NOMO-1 (cell line): ENCODE results near the gene ALDH3B1.
"Not testable (repeated sequence)": the region's sequence is repeated elsewhere in the genome, so short reads cannot be mapped to it uniquely, and the experiment has no call there.

Experiments
- DNase-seq, 2 experiments: peaks; one replicate each; lab custom pipeline; 2025; ENCODE audit not compliant: unreplicated experiment in 2 of 2; lab: John Stamatoyannopoulos, UW

Gene ALDH3B1

DNA sequence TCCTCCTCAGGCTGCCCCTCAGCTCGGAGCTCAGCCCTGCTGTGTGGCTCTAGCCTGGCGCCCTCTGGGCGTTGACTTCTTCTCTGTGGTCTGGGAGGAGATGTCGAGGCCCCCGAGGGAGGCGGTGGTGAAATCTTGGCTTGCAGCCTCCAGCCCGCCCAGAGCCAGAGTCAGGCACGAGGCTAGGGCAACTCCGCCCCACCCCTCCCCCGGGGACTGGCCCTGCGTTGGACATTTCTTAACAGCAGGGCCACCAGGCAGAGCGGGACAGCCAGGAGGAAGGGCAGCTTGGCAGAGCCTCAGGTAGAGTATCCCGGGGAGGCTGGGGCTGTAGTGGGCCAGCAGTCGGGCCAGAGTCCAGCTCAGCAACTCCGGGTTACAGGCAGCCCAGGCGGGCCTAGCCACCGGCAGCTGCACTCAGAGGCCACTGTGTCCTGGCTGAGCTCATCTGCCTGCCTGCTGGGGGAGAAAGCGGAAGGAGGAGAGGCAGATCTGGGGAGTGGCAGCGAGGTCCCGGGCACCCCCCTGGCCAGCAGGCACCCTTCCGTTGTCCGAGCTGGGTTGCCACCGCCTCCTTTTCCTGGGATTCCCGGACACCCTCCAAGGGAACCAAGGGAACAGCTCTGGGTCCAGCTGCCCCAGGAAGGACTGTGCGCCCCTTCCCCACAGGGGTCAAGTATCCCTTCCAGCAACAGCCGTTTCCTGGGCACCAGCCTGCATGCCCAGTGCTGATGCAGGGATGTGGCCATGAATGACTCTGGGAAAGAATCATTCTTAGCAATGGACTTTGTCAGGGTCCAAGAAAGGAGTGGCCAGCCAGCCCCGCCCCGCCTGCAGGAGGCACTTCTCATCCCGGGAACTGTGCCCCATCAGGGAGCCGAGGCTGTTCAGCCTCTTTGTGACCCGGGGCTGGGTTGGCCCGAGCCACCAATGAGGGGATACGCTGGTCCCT is at the start of gene ALDH3B1:
Gene ALDH3B1, plus strand, starts transcription at position 238 of the 952 bp plus-strand sequence. CDS start 4,971 bp downstream, outside the sequence.
- peak; percentile 90 to 97 for DNase-seq

DNA sequence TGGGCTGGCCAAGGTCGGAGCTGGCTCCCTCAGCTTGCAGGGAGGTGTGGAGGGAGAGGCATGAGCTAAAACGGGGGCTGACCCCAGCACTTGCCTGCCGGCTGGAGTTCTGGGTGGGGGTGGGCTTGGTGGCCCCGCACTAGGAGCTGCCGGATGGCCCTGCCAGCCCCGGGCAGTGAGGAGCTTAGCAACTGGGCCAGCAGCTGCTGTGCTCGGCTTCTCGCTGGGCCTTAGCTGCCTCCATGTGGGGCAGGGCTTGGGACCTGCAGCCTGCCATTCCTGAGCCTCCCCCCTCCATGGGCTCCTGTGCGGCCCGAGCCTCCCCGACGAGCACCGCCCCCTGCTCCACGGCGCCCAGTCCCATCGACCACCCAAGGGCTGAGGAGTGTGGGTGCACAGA is 46.9 kb upstream of the ALDH3B1 start:
- not testable (repeated sequence) for DNase-seq

DNA sequence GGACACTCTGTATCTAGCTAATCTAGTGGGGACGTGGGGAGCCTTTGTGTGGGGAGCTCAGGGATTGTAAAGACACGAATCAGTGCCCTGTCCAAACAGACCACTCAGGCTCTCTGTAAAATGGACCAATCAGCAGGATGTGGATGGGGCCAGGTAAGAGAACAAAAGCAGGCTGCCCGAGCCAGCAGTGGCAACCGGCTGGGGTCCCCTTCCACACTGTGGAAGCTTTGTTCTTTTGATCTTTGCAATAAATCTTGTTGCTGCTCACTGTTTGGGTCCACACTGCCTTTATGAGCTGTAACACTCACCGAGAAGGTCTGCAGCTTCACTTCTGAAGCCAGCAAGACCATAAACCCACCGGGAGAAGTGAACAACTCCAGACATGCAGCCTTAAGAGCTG is 46.2 kb upstream of the ALDH3B1 start:
- DNase-seq, result not testable (repeated sequence)

- DNase-seq, result not testable (repeated sequence)
These were observed 45.4 kb upstream of the ALDH3B1 start for GRCh38 chr11:67964746-67965145.

DNA sequence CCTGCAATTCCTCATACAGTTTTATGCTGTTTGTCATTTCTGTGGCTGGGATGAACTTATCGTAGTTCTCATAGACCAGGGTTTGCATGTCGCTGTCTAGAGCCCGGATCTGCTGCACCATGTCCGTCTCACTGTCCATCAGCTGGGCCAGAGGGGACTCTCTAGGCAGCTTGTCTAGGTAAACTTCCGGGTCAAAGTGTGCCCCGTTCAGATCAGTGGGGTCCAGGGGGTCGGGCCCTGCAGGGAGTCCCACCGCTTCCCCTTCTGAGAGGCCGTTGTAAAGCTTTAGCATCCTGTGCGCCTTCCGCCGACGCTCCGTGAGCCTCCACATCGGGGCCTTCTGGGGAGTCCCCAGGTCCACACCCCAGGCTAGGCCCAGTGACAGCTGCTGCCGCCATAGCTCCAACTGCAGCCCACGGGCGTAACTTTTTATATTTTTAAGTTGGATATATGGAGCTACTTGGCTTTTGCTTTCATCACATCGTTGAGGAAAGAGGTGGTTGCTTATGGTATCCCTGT is 44.2 kb upstream of the ALDH3B1 start:
- DNase-seq, result not testable (repeated sequence)

DNA sequence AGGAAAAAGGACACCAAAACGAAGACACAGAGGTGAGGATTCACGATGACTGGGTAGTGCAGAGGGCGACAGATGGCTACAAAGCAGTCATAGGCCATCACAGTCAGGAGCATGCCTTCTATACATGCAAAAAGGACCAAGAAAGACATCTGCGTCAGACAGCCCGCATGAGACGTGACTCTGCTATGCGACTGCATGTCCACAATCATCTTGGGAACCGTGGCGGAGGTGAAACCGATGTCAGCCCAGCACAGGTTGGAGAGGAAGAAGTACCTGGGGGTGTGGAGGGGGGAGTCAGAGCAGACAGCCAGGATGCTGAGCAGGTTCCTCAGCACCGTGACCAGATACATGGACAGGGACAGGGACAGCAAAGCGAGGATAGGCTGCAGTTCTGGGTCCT is 35.4 kb upstream of the ALDH3B1 start:
- not testable (repeated sequence) for DNase-seq

GRCh38 chr11:67978766-67979418 is 31.2 kb upstream of the ALDH3B1 start:
- DNase-seq, result not testable (repeated sequence)

DNA sequence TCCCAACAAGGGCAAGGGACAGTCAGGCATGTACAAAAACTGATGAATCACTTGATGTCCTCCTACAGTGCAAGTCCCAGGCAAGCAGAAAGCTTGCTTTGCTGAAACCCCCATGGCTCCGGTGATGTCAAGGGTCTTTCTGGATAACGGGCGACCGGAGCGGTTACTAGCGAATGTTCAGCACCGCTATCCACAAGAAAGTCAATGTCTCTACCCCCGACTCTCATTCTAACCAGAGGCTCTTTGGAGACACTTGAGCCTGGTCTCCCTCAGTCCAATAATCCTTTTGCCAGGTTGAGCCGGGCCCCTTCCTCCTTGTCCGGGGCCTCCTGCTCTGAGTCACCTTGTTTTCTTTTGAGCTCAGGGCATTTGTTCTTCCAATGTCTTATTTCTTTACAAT is 28.9 kb upstream of the ALDH3B1 start:
- DNase-seq, result not testable (repeated sequence)

DNA sequence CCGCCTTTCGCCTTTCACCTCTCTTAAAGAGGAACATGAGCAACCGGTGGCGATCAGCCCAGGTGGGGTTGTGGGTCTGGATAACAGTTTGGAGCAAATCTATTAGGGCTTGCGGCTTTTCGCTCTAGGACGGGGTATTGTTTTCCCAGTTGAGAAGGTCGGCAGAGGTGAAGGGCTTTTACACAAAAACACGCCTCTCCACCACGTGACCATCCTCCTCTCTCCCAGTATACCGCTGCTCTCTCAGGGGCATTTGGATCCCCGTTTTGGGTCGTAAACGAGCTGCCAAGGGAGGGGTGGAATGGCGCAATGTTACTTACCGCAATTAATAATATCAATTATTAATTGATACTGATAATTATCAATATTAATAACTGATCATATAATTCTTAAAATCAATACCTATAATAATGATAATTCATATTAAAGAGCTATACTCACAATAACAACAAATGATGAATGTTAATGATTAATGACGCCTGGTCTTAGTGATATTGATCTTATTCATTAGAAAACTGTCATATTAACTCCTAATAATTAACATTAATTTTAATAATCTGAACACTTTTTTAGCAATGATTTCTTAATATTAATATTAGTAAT is 27.8 kb upstream of the ALDH3B1 start:
- DNase-seq, result not testable (repeated sequence)

DNA sequence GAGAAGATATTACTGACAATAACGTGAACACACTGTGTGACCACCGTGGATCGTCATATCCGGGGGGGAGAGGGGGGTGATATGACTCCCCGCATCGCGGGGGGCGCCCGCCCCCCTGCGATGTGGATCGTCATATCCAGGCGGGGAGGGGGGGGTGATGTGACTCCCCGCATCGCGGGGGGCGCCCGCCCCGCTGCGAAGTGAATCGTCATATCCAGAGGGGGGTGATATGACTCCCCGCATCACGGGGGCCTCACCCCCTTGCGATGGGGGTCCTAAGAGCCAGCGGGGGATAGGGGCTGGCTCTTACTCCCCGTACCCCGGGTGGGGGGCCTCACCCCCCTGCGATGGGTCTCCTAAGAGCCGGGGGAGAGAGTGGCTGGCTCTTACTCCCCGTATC is 26.2 kb upstream of the ALDH3B1 start:
- no peak for DNase-seq

GRCh38 chr11:67985302-67985701 is 24.8 kb upstream of the ALDH3B1 start:
- not testable (repeated sequence) for DNase-seq

DNA sequence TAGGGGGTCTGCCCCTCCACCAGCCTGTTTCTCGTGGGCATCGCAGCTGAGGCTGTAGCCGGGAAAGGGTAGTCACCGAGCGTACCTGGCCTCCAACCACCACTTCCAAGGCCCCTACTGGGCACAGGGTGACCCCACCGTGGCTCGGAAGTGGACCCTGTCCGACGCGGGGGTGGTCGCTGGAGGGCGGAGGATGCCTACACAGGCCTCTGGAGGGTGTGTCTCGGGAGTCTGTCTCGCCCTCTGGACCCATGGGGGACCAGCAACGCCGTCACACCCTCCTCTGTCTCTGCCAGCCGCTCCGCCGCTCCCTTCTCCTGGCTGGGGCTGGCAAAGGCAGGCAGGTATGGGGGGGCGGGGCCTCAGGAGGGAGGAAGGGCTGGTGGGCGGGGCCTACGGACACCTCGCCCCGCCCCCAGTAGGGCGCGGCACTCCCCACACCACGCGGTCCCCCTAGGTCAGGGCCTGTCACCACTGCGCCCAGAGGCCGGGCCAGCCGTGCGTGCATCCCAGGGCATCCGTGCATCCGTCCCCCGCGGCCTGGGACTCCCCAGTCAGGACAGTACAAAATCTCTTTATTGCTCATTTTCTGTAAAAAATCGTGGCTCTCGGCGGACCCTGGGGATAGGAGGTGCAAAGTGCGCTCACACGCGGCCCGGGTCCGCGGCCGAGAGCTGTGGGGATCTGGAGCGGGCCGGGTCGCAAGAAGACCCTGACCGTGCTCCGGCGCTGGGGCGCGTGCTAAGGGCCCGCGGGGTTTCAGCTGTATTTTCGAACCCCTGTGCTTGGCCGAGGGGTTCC is 19.4 kb upstream of the ALDH3B1 start:
- not testable (repeated sequence) for DNase-seq

- DNase-seq, result not testable (repeated sequence)
These were observed 18.6 kb upstream of the ALDH3B1 start for GRCh38 chr11:67991347-67992121.

GRCh38 chr11:67993821-67994220 is 16.3 kb upstream of the ALDH3B1 start:
- DNase-seq, result not testable (repeated sequence)

- not testable (repeated sequence) for DNase-seq
These were observed 15.7 kb upstream of the ALDH3B1 start for GRCh38 chr11:67994387-67994786.

DNA sequence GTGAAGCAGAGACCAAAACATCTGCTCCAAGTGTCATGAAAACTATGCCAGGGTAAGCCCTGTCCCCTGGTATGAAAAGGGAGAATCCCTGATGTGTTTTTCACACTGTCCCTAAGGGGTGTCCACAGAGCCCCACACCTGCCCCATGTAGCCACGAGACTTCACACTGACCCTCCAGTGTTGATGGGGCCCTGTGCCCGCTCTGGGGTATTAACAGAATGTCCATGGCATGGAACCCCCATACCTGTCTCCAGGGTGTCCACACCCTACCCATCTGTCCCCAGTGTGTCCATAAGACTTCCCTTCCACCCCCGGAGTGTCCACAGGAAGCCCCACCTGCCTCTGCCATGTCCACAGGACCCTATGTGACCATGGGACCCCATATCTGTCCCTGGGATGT is 15.0 kb upstream of the ALDH3B1 start:
- DNase-seq, result not testable (repeated sequence)

GRCh38 chr11:67995579-67995978 is 14.5 kb upstream of the ALDH3B1 start:
- DNase-seq, result not testable (repeated sequence)

DNA sequence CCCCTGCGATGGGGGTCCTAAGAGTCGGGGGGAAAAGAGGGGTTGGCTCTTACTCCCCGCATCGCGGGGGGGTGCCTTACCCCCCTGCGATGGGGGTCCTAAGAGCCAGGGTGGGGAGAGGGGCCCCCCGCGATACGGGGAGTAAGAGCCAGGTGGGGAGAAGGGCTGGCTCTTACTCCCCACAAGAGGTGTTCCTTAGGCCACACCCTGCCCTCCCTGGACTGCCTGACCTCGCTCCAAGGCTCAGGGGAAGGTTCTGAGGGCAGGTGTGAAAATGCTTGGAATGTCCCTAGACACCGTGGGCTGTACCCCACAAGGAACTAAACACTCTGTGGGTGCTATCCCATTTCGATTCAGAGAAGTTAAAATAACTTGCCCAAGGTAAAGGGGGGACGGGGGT is 14.1 kb upstream of the ALDH3B1 start:
- no peak for DNase-seq
